Stomach (tissue), 9 donors: ENCODE data around the gene GAS2. TPM values are rescaled to one million over a fixed set of nuclear protein-coding genes. Genes with fewer than 3 reads are reported as not detected.

Source experiments
- DNase-seq, 2 donors: peaks; one replicate each; pipeline versions ENCODE4 v3.0.0 to v3.0.0-alpha.2; 2013 to 2019
- H3K27ac ChIP-seq, 5 donors: fragments of 200-600 bp in 4 of 5; sonication (generic) in 4 of 5; one replicate each; pipeline ENCODE4 v1.5.1; 2013 to 2019; ENCODE audit warnings: mild to moderate bottlenecking in 1 of 5, moderate library complexity in 1 of 5
- H3K27me3 ChIP-seq, 3 donors: fragments of 200-600 bp; sonication (generic); one replicate each; pipeline ENCODE4 v1.5.1; 2017 to 2019; ENCODE audit warnings: mixed run types in 1 of 3
- H3K36me3 ChIP-seq, 4 donors: fragments of 200-600 bp; sonication (generic); 1 replicate in 3 of 4; 2 replicates in 1 of 4; pipeline ENCODE4 v1.5.1; 2016 to 2019
- H3K4me1 ChIP-seq, 4 donors: fragments of 200-600 bp; sonication (generic); one replicate each; pipeline ENCODE4 v1.5.1; 2016 to 2019
- H3K4me3 ChIP-seq, 4 donors: fragments of 200-600 bp; sonication (generic) in 3 of 4; one replicate each; pipeline ENCODE4 v1.5.1; 2016 to 2019; ENCODE audit warnings: mild to moderate bottlenecking in 1 of 4
- H3K9me3 ChIP-seq, 4 donors: fragments of 200-600 bp; sonication (generic); one replicate each; pipeline ENCODE4 v1.5.1; 2016 to 2019
- EP300 ChIP-seq: sonication (generic); formaldehyde crosslinking; IDR thresholded peaks from one replicate; pipeline ENCODE4 v1.6.1; 2017; ENCODE audit warnings: antibody characterized with exemption
- POLR2A ChIP-seq, 4 donors: fragments of 450-650 bp; IDR thresholded peaks; one replicate each; pipeline ENCODE4 v1.6.1; 2016; ENCODE audit warnings: antibody characterized with exemption in 4 of 4, control low read depth in 2 of 4, mild to moderate bottlenecking in 1 of 4, moderate library complexity in 1 of 4
- POLR2AphosphoS5 ChIP-seq, 3 donors: sonication (generic); formaldehyde crosslinking; IDR thresholded peaks; one replicate each; pipeline ENCODE4 v1.6.1; 2016; ENCODE audit warnings: antibody characterized with exemption in 3 of 3
- WGBS, 5 donors: extraction: QIAGEN DNeasy Blood & Tissue Kit in 3 of 5; methylation state at CpG; one replicate each; pipeline versions ENCODE4 v1.1.5 to v1.1.7; 2013 to 2018; 5-methylcytosine and 5-hydroxymethylcytosine counted together
- intact Hi-C: fragments of 100-400 bp; cut with DNase I; formaldehyde crosslinking; loops from one replicate; pipeline ENCODE4 v1.15.1; 2023; ENCODE audit warnings: low total_unique reads
- polyA plus RNA-seq, 3 donors: library from polyadenylated mRNA; stranded (reverse); fragments of 200-250 nt; gene quantifications; one replicate each; pipeline ENCODE4 v1.2.3, GENCODE V29; 2013
- total RNA-seq, 5 donors: library from RNA; depleted of rRNA; stranded (reverse); fragments of >200 nt; gene quantifications; one replicate each; pipeline versions ENCODE4 v1.1.0 to v1.2.3, GENCODE V29; 2014 to 2016
- TF ChIP-seq, protein P1 (sequence below), 7 experiments: fragments of 450-650 bp in 4 of 7; fragments of 200-600 bp in 3 of 7; sonication (generic) in 3 of 7; IDR thresholded peaks; one replicate each; pipeline ENCODE4 v1.5.1; 2016 to 2019; ENCODE audit warnings: antibody characterized with exemption in 7 of 7, control low read depth in 2 of 7, mild to moderate bottlenecking in 1 of 7
- donor health status: healthy with polysubstance abuse.
- donor health status: Bipolar disorder and iron deficiency.
- donor health status: healthy.

The GAS2 gene
- total and polyA plus RNA-seq, 8 donors: 0.45 to 39.4 (median 3.7) TPM

GRCh38 chr11:22677153-22677903 lies 10.9 kb downstream of the GAS2 start:
- WGBS, 5 donors: 63 to 68% (median 64%) methylated on average over 4 of the region's 4 CpGs

DNA sequence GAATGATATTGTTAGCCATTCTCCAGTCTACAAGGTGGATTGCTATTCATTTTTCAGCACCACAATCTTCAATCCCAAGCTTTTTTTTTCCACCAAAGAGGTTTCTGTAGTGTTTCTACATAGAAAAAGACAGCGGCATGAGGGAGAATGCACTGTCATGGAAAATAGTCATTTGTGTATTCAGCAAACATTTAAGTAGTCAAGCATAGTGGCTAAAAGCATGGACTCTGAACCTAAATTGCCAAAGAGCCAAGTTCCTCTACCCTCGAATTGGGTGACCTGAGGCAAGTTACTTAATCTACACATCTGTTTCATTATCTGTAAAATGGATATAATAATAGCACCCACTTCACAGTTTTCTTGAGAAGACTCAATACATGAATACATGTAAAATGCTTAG lies 14.2 kb downstream of the GAS2 start:
- DNase-seq: peak in 1 of 2 donors; percentile 14

More at GRCh38 chr11:22677153-22677903, 10.9 kb downstream of the GAS2 start:
- DNase-seq: no peak
- H3K4me1 ChIP-seq: peaks cover 0 to 10% (median 3%) of the 10 kb centered on the region in 4 donors
- H3K27me3 ChIP-seq: no peaks in the 10 kb centered on the region
- no peaks in the 10 kb centered on the region for H3K36me3 ChIP-seq
- H3K27ac ChIP-seq: no peak overlapping the region
- no peaks in the 10 kb centered on the region for H3K9me3 ChIP-seq
- H3K4me3 ChIP-seq: no peak overlapping the region
- intact Hi-C loops: no loop called here
- TF ChIP-seq EP300 (no peak), POLR2A (IDR thresholded peaks at IDR 0.05) (no peak), POLR2AphosphoS5 (IDR thresholded peaks at IDR 0.05) (no peak)
- TF ChIP-seq, protein P1, sequence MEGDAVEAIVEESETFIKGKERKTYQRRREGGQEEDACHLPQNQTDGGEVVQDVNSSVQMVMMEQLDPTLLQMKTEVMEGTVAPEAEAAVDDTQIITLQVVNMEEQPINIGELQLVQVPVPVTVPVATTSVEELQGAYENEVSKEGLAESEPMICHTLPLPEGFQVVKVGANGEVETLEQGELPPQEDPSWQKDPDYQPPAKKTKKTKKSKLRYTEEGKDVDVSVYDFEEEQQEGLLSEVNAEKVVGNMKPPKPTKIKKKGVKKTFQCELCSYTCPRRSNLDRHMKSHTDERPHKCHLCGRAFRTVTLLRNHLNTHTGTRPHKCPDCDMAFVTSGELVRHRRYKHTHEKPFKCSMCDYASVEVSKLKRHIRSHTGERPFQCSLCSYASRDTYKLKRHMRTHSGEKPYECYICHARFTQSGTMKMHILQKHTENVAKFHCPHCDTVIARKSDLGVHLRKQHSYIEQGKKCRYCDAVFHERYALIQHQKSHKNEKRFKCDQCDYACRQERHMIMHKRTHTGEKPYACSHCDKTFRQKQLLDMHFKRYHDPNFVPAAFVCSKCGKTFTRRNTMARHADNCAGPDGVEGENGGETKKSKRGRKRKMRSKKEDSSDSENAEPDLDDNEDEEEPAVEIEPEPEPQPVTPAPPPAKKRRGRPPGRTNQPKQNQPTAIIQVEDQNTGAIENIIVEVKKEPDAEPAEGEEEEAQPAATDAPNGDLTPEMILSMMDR (IDR thresholded peaks at IDR 0.05): no peak

GRCh38 chr11:22681281-22681812 lies 14.9 kb downstream of the GAS2 start:
- no peaks in the 10 kb centered on the region for H3K36me3 ChIP-seq
- TF ChIP-seq POLR2AphosphoS5 (IDR thresholded peaks at IDR 0.05) (no peak), EP300 (no peak), POLR2A (IDR thresholded peaks at IDR 0.05) (no peak)
- TF ChIP-seq, protein P1 (IDR thresholded peaks at IDR 0.05): no peak
- H3K4me1 ChIP-seq: no peaks in the 10 kb centered on the region
- H3K4me3 ChIP-seq: no peak overlapping the region
- intact Hi-C loops: no loop called here
- H3K9me3 ChIP-seq: no peaks in the 10 kb centered on the region
- H3K27me3 ChIP-seq: no peaks in the 10 kb centered on the region
- no peak for DNase-seq
- no peak overlapping the region for H3K27ac ChIP-seq
- WGBS, 5 donors: 80 to 96% (median 93%) methylated on average over 4 of the region's 4 CpGs

More for the DNA sequence above, 14.2 kb downstream of the GAS2 start:
- intact Hi-C loops: no loop called here
- H3K27me3 ChIP-seq: no peaks in the 10 kb centered on the region
- TF ChIP-seq POLR2A (IDR thresholded peaks at IDR 0.05): no peak
- no peak for TF ChIP-seq EP300
- TF ChIP-seq, protein P1 (IDR thresholded peaks at IDR 0.05): no peak
- TF ChIP-seq POLR2AphosphoS5 (IDR thresholded peaks at IDR 0.05): no peak
- H3K36me3 ChIP-seq: no peaks in the 10 kb centered on the region
- no peak overlapping the region for H3K4me3 ChIP-seq
- H3K27ac ChIP-seq: no peak overlapping the region
- no peaks in the 10 kb centered on the region for H3K4me1 ChIP-seq
- no peaks in the 10 kb centered on the region for H3K9me3 ChIP-seq
- WGBS, 5 donors: 41 to 58% (median 50%) methylated on average over 2 of the region's 2 CpGs

- TF ChIP-seq, protein P1 (IDR thresholded peaks at IDR 0.05): no peak
- no peak for TF ChIP-seq POLR2A (IDR thresholded peaks at IDR 0.05)
- no peak for TF ChIP-seq EP300
- TF ChIP-seq POLR2AphosphoS5 (IDR thresholded peaks at IDR 0.05): no peak
- intact Hi-C loops: no loop called here
- Histone ChIP-seq H3K27ac (no peak overlapping the region), H3K36me3 (no peaks in the 10 kb centered on the region), H3K4me3 (no peak overlapping the region), H3K4me1 (no peaks in the 10 kb centered on the region), H3K9me3 (no peaks in the 10 kb centered on the region), H3K27me3 (no peaks in the 10 kb centered on the region)
- WGBS, 5 donors: 94 to 98% (median 97%) methylated on average over 2 of the region's 2 CpGs
- DNase-seq: no peak
These were observed 17.7 kb downstream of the GAS2 start for GRCh38 chr11:22684082-22684481.
